Pancreas (tissue), 10 donors: ENCODE data around the gene WWOX. TPM values are rescaled to one million over a fixed set of nuclear protein-coding genes. Genes with fewer than 3 reads are reported as not detected.
A peak's percentile ranks its signal among the peaks of the same experiment; 100 is the strongest.

Experiments used
- ATAC-seq, 4 donors: fragments of 200-7000 bp; cut with Tn5 transposase; one replicate each; pipeline versions ENCODE4 v1.8.0 to v1.9.1; 2020; ENCODE audit warnings: mild to moderate bottlenecking in 4 of 4, moderate library complexity in 4 of 4
- DNase-seq, 6 donors: peaks; one replicate each; pipeline ENCODE4 v3.0.0-alpha.2; 2020
- FAIRE-seq: peaks from 2 replicates; lab custom pipeline; 2012; peaks lifted over from hg19 to GRCh38; lab: Jason Lieb, UNC
- H3K27ac ChIP-seq, 4 donors: fragments of 200-600 bp; sonication (generic); 1 replicate in 3 of 4; 2 replicates in 1 of 4; pipeline versions ENCODE4 v1.5.0 to v1.8.0; 2020
- H3K27me3 ChIP-seq, 4 donors: fragments of 200-600 bp; one replicate each; pipeline ENCODE4 v1.8.0; 2021
- H3K36me3 ChIP-seq, 3 donors: fragments of 200-600 bp; sonication (generic) in 1 of 3; one replicate each; pipeline versions ENCODE4 v1.5.0 to v1.8.0; 2020 to 2021
- H3K4me1 ChIP-seq, 3 donors: fragments of 200-600 bp; one replicate each; pipeline ENCODE4 v1.8.0; 2021
- H3K4me3 ChIP-seq, 4 donors: fragments of 200-600 bp; sonication (generic) in 2 of 4; one replicate each; pipeline versions ENCODE4 v1.5.0 to v1.8.0; 2020 to 2021
- H3K9me3 ChIP-seq, 4 donors: fragments of 200-600 bp; one replicate each; pipeline ENCODE4 v1.8.0; 2021
- CTCF ChIP-seq, 4 donors: fragments of 200-600 bp; sonication (generic) in 3 of 4; IDR thresholded peaks; one replicate each; pipeline versions ENCODE4 v1.5.0 to v1.8.0; 2021; ENCODE audit warnings: antibody characterized with exemption in 4 of 4
- WGBS, 2 donors: extraction: QIAGEN DNeasy Blood & Tissue Kit; methylation state at CpG; one replicate each; pipeline ENCODE4 v1.1.7; 2013; 5-methylcytosine and 5-hydroxymethylcytosine counted together
- intact Hi-C, 3 donors: fragments of 100-400 bp; cut with DNase I; formaldehyde crosslinking; loops; one replicate each; pipeline versions ENCODE4 v1.11.1 to v1.14.2; 2022
- polyA plus RNA-seq, 2 donors: library from polyadenylated mRNA; stranded (reverse); fragments of 200-250 nt; gene quantifications; one replicate each; pipeline ENCODE4 v1.2.3, GENCODE V29; 2013
- total RNA-seq, 6 donors: library from RNA; stranded (reverse); fragmentation: NEBNext Ultra II Directional in 4 of 6; extraction: Animal tissue kit (Norgen Biotek cat#: 25700) in 4 of 6; gene quantifications; one replicate each; pipeline versions ENCODE4 v1.2.1 to v1.2.4, GENCODE V29; 2021 to 2023
- donor health status: healthy with polysubstance abuse.
- donor health status: DM: no; HTN: no; CAD: no; lungs with moderate emphysema.
- donor health status: DM: no; HTN: no; CAD: no.
- donor health status: control.
- donor health status: control.
- donor health status: Bipolar disorder and iron deficiency.
- donor health status: DM: yes; HTN: yes; CAD: no.
- donor health status: DM: no; HTN: no; CAD: no.
- donor health status: DM: no; HTN: no; CAD: no.
- donor health status: DM: yes; HTN: yes; CAD: no.

The WWOX gene
- total and polyA plus RNA-seq, 8 donors, result 6.8 to 14.4 (median 10.8) TPM

GRCh38 chr16:78206623-78207223 lies 107.3 kb downstream of the WWOX start:
- no peak for TF ChIP-seq CTCF (IDR thresholded peaks at IDR 0.05)
- no peak overlapping the region for H3K27ac ChIP-seq
- H3K4me1 ChIP-seq, result peaks cover 0 to 9% (median 9%) of the 10 kb centered on the region in 3 donors
- intact Hi-C loops, result no loop called here
- FAIRE-seq (no peak), DNase-seq (no peak), ATAC-seq (no peak)
- no peaks in the 10 kb centered on the region for H3K36me3 ChIP-seq
- no peak overlapping the region for H3K4me3 ChIP-seq
- no peaks in the 10 kb centered on the region for H3K27me3 ChIP-seq
- WGBS, 2 donors, result 10 to 15% methylated on average over 2 of the region's 2 CpGs
- H3K9me3 ChIP-seq, result no peaks in the 10 kb centered on the region

GRCh38 chr16:78209951-78210661 lies 110.7 kb downstream of the WWOX start:
- DNase-seq, result no peak
- 55 to 60% methylated on average over 10 of the region's 10 CpGs for WGBS, 2 donors
- ATAC-seq, result peak in 3 of 4 donors; percentile 14 to 57 (median 21)
- no peak for TF ChIP-seq CTCF (IDR thresholded peaks at IDR 0.05)
- FAIRE-seq, result no peak
- intact Hi-C loops, result no loop called here
- no peaks in the 10 kb centered on the region for H3K36me3 ChIP-seq
- no peak overlapping the region for H3K4me3 ChIP-seq
- H3K4me1 ChIP-seq, result peaks cover 0 to 9% (median 9%) of the 10 kb centered on the region in 3 donors
- H3K9me3 ChIP-seq, result no peaks in the 10 kb centered on the region
- H3K27me3 ChIP-seq, result no peaks in the 10 kb centered on the region
- H3K27ac ChIP-seq, result no peak overlapping the region

- no peak overlapping the region for H3K27ac ChIP-seq
- peaks cover 0 to 9% (median 8%) of the 10 kb centered on the region in 3 donors for H3K4me1 ChIP-seq
- DNase-seq (no peak), FAIRE-seq (no peak), ATAC-seq (no peak)
- H3K4me3 ChIP-seq, result no peak overlapping the region
- intact Hi-C loops, result no loop called here
- H3K27me3 ChIP-seq, result no peaks in the 10 kb centered on the region
- H3K9me3 ChIP-seq, result no peaks in the 10 kb centered on the region
- H3K36me3 ChIP-seq, result no peaks in the 10 kb centered on the region
- no peak for TF ChIP-seq CTCF (IDR thresholded peaks at IDR 0.05)
- WGBS, 2 donors, result 87 to 89% methylated on average over 7 of the region's 7 CpGs
These were observed 111.7 kb downstream of the WWOX start for GRCh38 chr16:78211020-78211599.

- Histone ChIP-seq H3K9me3 (no peaks in the 10 kb centered on the region), H3K4me3 (no peak overlapping the region), H3K27ac (no peak overlapping the region), H3K36me3 (no peaks in the 10 kb centered on the region), H3K4me1 (peaks cover 0 to under 1% (median under 1%) of the 10 kb centered on the region in 3 donors), H3K27me3 (no peaks in the 10 kb centered on the region)
- ATAC-seq (peak in 3 of 4 donors; percentile 43 to 77 (median 67)), DNase-seq (no peak), FAIRE-seq (no peak)
- intact Hi-C loops, result no loop called here
- WGBS, 2 donors, result 84 to 86% methylated on average over 2 of the region's 2 CpGs
- no peak for TF ChIP-seq CTCF (IDR thresholded peaks at IDR 0.05)
These were observed 112.5 kb downstream of the WWOX start for GRCh38 chr16:78211946-78212345.
